GM18519 (cell line): ENCODE measurements around the gene MAGI2.

Source experiments
- ATAC-seq: cut with Tn5 transposase; IDR thresholded peaks from one replicate; pipeline ENCODE4 v1.9.1; 2021; ENCODE audit warnings: mild to moderate bottlenecking, moderate library complexity; ENCODE audit not compliant: unreplicated experiment, low FRiP score

MAGI2 gene

DNA sequence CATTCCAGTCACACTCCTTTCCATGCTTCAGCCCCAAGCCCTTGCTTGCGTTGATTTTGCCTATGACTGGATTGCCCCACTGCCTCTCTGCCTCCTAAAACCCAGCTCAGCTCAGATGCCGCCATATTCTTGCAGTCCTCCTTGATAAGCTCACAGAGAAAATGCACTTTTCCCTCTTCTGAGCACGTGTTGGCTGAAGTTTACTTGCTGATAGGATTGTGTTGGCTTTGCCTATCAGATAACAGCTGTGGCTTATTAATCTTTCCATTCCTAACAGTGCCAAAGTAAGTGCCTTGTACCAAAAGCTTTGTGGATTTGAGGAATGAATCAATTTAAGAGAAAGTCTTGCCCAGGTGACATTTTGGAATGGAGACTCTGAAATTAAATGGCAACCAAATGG, 1405.7 kb downstream of the MAGI2 start:
- no peak for ATAC-seq

DNA sequence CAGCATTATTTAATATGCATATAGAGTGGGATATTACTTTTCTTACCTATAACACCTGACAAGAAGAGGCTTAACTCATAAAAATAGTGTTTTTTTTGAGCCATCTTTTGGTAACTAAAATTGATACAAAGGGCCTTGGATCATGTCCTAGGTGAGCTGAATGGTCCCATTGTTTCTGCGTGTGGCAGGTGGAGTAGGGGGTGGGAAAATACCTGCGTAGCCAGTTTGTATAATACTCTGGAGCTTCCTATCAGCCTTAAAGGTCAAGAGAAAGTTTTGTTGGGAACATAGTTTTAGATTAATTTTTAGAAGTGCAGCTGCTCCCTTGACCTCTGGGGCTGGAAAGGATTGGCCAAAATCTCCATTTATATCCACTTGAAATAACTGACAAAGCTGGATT, 1410.3 kb downstream of the MAGI2 start:
- no peak for ATAC-seq

DNA sequence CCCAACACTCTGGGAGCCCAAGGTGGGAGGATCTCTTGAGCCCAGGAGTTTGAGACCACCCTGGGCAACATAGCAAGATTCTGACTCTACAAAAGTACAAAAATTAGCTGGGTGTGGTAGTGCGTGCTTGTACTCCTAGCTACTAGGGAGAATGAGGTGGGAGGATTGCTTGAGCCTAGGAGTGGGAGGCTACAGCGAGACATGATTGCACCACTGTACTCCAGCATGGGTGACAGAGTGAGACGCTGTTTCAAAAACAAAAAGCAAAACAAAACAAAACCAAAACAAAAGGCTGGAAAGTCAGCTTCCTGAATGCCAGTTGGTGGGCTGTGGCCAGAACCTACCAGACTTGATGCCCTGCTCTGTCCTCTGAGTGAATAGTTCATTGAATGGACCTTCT, 1412.0 kb downstream of the MAGI2 start:
- ATAC-seq: no peak

DNA sequence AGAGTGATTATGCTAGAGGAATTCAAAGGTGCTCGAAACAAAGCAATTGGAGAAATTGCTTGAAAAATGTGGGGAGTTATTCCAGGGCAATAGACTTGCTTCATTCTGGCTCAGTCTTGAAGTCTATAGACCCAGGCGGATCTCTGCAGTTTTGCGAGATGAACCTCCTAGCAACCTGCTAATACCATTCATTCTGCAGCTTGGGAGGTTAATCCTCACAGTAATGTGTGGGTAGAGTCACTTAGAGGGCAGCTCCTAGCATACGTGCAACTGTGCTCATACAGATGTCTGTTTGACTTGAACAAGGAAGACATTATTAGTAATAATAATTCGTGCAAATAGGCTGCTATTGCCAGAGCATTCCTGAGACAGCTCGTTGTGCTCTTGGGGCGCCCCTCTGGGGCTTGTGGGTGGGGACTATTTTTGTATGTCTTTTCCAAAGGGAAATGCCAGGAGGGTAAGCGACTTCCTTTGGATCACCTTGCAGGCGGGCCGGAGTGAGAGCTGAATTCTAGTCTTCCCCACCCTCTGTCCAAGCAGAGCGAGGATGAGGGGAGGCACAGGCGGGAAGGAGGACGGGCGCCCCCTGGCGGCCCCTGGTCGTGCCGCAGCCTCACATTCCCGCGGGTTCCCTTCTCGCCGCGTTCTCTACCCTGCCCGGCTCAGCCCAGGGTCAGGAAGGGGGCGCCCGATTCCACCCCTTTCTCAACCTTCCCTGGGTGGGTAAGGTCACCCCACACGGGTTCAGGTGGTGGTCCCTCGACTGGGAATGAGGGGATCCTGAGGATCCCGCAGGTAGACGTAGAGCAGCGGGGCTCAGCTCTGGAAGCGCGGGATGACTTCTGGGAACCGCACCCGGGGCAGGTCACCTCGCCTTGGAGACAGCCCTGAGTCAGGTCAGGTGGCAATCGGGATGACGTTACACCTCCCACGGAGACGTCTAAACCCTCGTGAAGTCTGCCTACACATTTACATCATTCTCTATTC, 1413.4 kb downstream of the MAGI2 start:
- peak; percentile 81 for ATAC-seq

DNA sequence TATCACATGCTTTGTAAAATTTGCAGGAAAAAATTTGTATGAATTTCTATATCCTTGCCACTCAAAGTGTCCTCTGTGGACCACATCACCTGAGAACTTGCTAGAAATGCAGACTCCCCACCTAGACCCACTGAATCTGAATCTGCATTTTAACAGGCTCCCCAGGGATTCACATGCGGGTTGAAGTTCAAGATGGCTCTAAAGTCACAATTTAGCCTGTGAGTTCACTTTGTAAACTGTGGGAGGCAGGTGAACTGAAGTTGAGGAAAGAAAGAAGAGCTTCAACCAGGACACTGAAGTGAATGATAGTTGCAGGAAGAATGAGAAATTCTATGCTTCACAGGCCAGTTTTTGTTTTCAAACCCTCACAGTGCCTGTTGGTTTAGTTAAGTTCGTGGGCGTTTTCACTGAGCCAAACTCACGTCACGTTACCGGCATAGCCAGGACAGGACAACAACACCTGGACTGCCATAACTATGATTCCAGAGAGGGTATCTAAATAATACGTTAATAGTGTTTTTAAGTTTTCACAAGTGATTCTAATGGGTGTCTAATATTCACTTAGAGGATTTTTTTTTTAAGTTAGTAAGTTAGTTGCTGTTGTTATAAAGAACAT, 1414.9 kb downstream of the MAGI2 start:
- ATAC-seq: no peak

DNA sequence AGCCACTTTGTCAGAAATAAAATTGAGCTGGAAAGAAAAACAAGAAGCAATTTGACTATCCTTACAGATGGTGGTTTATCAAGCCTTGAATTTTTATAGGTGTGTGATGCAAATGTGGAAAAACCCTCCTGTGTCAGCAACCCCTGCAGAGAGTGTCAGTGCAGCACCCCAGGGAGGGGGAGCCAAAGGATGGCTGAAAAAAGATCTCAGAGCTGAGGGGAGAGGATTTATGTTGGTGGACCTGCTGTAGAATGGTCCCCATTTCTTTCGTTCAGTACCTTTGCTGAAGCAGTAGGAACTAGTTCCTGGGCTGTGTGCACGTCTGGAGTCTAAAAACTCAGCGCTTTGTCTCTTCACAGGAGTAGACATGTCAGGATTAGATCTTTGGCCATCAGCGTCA, 1415.9 kb downstream of the MAGI2 start:
- ATAC-seq: no peak

DNA sequence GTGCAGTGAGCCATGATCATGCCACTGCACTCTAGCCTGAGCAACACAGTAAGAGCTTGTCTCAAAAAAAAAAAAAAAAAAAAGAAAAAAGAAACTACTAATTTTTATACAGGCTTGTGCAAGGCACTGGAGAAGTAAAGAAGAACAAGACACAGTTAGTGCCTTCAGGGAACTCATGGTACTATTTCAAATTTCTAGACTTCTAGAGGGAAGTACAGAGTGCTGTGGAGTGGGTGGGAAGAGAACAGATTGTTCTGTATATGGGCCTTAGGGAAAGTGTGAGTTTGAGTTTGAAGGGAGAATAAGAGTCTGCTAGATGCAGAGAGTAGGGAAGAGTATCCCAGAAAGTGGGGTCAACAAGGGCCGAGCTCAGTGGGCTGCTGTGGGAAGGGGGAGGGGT, 1420.1 kb downstream of the MAGI2 start:
- ATAC-seq: no peak

DNA sequence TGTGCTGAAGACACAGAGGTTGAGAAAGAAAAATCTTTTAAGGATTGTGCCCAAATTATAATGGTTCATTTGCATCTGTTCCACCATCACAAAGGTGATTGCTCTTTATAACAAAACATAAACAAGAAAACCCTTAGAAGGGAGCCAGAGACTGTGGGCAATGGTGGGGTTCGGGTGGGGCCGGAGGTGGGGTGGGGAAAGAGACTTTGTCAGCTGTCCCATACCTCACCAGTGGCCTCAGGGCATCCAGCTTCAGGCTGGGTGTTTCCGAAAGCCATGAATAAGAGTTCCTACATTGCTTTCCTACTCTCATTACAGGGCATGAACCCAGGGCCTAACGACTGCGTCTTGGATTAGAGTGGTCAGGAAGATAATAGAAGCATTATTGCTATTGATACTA, 1427.0 kb downstream of the MAGI2 start:
- ATAC-seq: no peak

DNA sequence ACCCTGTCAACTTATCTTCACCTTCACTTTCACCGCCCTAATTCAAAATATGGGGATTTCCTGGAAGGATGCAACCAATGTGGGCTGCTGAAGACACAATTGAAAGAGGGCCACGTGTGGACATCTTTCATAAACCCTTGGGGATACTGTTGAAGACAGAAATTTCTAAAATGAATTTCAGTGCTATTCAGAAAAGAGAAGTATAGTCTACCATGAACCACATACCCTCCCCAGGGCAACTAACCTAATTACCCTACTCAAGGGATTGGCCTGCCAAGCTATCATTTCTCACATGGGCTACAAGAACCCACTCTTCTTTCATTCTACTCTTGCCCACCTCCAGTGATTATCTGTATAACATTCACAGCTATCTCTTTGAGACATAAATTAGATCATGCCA, 1428.9 kb downstream of the MAGI2 start:
- ATAC-seq: no peak

DNA sequence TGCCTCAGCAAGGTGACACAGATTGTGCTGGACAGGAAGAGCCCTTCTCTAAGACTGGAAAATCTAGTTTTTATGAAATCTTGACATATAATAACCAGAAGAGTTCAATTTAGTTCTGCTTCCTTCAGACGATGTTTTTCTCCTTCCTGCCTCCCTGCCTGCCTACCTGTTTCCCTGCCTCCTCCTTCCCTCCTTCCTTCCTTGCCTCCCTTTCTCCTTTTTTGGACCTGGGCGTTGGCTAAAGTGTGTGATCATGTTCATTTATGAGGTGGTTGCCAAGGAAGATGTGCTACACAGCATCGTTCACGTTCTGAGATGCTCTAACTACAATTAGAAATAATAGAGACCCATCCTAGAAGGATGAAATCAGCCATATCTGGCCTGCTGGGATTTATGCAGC, 1430.3 kb downstream of the MAGI2 start:
- no peak for ATAC-seq

DNA sequence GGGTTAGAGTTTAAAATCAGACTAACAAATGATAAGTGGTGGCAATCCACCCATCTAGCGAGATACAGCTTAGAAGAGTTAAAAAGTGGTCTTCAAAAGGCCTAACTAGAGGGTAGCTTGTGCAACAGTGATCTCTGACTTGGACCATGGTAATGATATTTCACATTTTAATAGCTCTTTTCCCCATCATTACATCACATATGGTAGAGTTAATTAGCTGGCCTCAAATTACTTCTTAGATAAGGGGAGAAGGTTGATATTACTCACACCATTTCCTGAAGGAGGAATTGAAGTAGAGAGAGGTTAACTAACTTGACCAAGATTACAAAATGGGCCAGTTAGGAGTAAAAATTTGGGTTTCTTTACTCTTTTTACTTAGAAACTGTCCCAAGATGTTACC, 1431.3 kb downstream of the MAGI2 start:
- ATAC-seq: no peak

DNA sequence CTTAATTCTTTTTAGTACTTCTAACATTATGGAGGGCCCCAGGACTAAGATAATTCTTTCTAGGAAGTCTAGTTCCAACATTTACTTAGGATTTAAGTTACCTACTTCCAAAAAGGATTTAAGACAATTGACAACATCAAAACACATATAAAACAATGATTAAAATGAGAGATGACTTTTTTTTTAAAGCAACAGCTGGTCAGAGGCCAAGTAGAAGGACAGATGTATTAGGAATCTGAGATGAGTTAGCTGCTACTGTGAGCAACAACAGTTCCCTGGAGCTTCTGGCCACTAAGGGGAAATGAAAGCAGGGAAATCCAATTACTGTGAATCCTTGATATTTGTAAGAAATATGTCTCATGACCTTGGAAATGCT, 1432.6 kb downstream of the MAGI2 start:
- ATAC-seq: no peak

DNA sequence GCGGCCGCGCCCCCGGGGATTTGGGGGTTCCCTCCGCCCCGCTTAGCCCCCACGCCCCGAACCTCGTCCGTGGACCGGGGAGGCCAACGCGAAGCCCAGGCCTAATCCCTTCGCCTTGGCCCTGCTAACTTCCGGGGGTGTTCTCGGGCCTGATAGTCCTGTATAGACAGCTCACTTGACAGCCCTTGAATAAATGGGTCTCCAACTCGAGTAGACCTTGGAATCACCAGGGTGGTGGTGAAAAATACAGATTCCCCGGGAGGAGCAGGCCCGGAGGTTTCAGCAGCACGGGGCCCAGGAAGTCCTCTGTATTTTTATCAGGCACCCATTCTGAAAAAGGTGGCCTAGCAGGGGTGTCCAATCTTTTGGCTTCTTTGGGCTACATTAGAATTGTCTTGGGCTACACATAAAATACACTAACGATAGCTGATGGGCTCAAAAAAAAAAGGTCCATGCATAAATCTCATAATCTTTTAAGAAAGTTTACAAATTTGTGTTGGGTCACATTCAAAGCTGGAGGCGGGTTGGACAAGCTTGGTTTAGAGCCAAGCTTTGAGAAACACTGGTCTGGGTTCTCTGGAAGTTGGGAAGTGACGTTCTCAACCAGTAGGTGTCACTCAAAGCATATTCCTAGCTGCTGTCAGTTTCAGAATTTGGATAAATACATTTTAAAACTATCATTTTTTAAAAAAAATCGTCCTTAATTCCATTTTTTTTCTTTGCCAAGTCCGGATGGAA, 1433.2 kb downstream of the MAGI2 start:
- ATAC-seq: no peak

DNA sequence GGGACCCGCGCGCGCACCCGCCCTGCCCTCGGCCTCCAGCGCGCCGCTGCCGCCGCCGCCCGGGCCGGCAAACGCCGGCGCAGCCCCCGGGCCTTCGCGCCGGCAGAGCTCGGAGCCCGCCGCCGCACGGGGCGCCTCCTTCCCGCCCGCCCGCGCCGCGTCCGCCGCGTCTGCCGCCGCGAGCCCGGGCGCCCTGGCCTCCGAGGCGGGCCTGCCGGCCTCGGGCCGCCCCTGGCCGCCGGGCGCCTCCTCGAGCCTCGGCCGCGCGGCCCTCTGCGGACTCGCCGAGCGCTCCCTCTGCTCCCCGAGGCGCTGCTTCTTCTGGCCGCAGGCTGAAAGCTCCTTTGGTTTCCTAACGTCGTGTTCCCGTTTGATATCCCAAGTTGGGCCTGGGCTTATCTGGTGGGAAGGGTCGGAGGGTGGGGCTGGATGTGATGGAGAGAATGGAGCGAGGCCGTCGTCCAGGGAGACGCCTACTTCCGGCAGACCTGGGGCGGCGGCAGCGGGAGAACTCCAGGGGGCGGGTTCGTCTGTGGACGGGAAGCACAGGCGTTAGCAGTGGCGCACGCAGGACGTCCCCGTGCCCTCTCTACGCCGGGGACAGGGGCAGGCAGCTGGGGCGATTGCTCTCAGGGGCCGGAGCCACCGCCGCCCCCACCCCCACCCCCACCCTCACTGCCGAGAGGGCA, 1433.9 kb downstream of the MAGI2 start:
- ATAC-seq: peak; percentile 53

DNA sequence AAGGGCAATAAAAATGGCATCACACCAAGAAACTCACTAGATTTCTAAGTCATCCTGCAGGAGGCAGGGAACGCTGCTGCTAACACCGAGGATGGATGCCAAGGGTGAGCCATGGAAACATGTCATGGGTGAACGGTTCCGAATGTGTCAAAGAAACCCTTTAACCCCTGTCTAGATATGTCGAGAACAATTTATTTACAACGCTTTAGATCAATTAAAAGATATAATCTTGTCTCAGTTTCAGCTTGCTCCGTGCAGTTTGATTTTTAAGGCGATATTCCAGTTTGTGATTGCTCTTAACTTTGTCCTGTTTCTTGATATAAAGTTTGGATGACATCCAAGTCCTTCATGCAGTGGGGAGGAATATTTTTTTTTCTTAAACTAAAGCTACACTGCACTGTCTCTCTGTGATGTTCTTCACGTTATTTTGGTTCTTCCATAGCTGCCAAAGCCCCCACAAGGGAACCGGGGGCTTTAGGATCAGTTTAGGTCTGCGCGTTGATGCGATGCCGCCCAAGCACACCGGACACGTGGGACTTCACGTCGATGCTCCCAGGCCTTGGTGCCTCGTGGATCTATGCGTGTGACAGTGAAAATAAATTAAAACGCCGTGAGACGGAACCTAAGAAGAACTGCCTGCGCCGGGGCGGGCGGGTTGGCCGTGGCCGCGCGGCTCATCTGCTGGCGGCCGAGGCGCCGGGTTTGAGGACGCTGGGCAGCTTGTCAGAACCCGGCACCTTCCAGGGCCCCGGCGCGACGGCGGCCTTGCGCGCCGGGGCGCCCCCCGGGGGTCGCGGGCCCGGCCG, 1434.6 kb downstream of the MAGI2 start:
- peak; percentile 22 for ATAC-seq

DNA sequence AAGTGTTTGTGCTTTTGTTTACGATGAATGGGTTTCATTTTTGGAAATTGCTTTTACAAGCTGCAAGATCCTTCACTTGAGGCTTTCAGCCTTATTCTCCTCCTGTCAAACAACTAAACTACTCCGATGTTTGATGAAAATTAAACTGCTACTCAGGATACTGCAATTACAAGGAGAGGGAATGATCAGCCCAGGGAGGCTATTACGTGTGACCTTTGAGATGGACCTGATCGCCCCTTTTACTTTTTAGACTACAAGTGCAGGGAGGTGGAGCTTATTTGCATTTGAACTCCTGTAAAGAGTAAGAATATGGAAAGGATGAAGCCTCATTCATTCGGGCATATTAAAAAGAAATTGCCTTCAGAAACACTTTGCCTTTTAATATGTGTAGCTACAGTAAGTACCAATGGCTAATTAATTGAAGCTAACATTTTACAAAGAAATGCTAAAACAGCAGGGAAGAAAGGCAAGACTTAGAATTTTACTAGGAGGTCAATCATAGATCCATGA, 1435.8 kb downstream of the MAGI2 start:
- ATAC-seq: no peak

DNA sequence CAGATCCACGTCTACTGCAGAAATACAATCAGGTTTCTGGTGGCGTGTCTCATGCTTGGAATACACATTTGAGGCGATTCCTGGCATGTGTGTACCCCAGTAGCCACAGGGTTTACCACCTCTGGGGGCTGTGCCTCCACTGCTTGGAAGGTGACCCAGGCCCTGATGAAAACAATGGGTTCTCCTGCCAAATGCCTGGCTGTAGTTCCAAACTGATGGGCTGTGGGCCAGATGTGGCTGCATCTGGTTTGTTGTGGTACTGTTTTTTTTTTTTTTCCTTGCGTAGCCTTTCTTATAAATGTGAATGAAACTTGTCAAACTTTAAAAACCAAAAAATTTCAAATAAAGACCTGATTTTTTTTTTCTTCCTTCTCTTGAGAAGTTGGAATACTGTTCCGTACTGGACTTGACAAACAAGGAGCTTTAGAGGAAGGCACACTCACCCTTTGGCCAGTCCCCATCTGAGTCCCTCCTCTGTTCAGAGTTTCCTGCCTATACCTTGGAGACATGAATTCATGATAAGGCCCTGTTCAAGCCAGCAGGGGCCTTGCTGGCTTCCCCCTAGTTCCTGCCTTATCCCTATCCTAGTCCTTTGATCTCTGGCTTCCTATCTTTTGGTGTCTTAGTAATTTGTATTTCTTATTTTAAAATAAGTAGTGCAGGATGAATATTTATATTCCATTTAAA, 1437.8 kb downstream of the MAGI2 start:
- ATAC-seq: no peak

DNA sequence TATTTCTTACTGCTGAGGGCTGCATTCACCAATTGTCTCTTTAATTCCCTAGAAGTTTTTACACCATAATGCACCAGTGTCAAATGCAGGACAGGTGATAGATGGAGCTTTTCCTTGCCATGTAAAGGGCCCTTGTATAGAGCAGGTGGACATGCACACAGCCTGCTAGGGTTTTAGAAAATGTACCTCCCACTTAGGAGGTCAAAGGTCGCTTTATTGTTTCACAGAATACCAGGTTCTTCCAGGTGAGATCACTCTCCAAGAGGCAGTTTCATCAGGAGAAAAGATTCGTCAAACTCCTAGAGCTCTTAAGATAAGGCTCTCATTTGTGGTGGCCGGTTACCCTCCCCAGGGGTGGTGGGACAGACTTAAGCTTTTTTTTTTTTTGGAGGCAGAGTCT, 1439.1 kb downstream of the MAGI2 start:
- ATAC-seq: no peak

DNA sequence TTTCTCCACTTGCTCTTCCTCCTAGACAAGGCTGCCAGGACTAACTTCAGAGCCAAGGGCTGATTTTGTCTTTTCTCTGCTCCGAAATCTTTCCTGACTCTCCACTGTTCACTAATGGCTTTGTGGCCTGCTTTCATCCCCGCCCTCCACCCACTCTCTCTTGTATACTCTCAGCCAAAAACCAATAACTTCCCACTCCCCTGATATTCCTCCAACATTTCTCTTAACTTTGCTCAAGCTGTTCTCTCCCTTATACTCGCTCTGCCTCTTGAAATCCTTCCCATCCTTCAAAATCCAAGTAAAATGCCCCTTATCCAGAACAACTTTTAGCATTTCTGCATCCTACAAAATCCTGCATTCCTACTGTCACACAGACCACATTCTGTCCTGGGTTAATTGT, 1440.1 kb downstream of the MAGI2 start:
- no peak for ATAC-seq
